Spleen (tissue), 11 donors: ENCODE results near the gene CIDEB. TPM values are rescaled to one million over a fixed set of nuclear protein-coding genes. Genes with fewer than 3 reads are reported as not detected.

Experiments used
- DNase-seq: peaks from one replicate; pipeline ENCODE4 v3.0.0-alpha.2; 2020
- H3K27ac ChIP-seq, 8 donors: fragments of 200-600 bp; sonication (generic) in 7 of 8; 1 replicate in 4 of 8; 2 replicates in 4 of 8; pipeline versions ENCODE4 v1.5.0 to v1.8.0; 2016 to 2021; ENCODE audit warnings: inconsistent platforms in 4 of 8, mild to moderate bottlenecking in 4 of 8, moderate library complexity in 1 of 8
- H3K27me3 ChIP-seq, 7 donors: fragments of 200-600 bp; sonication (generic) in 6 of 7; replicated peaks in 1 of 7; 1 replicate in 4 of 7; 2 replicates in 3 of 7; pipeline versions ENCODE4 v1.5.0 to v1.8.0; 2016 to 2021; ENCODE audit warnings: inconsistent platforms in 3 of 7, mild to moderate bottlenecking in 1 of 7
- H3K36me3 ChIP-seq, 6 donors: fragments of 200-600 bp; sonication (generic) in 5 of 6; 1 replicate in 4 of 6; 2 replicates in 2 of 6; pipeline versions ENCODE4 v1.5.0 to v1.8.0; 2016 to 2021; ENCODE audit warnings: inconsistent platforms in 2 of 6
- H3K4me1 ChIP-seq, 6 donors: fragments of 200-600 bp; sonication (generic) in 5 of 6; 1 replicate in 3 of 6; 2 replicates in 3 of 6; pipeline versions ENCODE4 v1.5.0 to v1.8.0; 2016 to 2021; ENCODE audit warnings: inconsistent platforms in 3 of 6
- H3K4me3 ChIP-seq, 8 donors: fragments of 200-600 bp; sonication (generic) in 7 of 8; 1 replicate in 4 of 8; 2 replicates in 4 of 8; pipeline versions ENCODE4 v1.5.0 to v1.8.0; 2016 to 2021; ENCODE audit warnings: inconsistent platforms in 4 of 8, mild to moderate bottlenecking in 4 of 8, moderate library complexity in 2 of 8
- H3K9me3 ChIP-seq, 8 donors: fragments of 200-600 bp; sonication (generic) in 7 of 8; 1 replicate in 4 of 8; 2 replicates in 4 of 8; pipeline versions ENCODE4 v1.5.0 to v1.8.0; 2016 to 2021; ENCODE audit warnings: inconsistent platforms in 4 of 8
- POLR2A ChIP-seq, 3 donors: fragments of 450-650 bp; IDR thresholded peaks; one replicate each; pipeline ENCODE4 v1.5.1; 2017; ENCODE audit warnings: antibody characterized with exemption in 3 of 3, mild to moderate bottlenecking in 1 of 3
- POLR2AphosphoS5 ChIP-seq, 3 donors: sonication (generic); formaldehyde crosslinking; IDR thresholded peaks; one replicate each; pipeline ENCODE4 v1.5.1; 2017; ENCODE audit warnings: antibody characterized with exemption in 3 of 3
- WGBS, 5 donors: extraction: QIAGEN DNeasy Blood & Tissue Kit in 3 of 5; methylation state at CpG; one replicate each; pipeline versions ENCODE4 v1.1.5 to v1.1.7; 2013 to 2018; 5-methylcytosine and 5-hydroxymethylcytosine counted together
- intact Hi-C: fragments of 100-400 bp; cut with DNase I; formaldehyde crosslinking; loops from one replicate; pipeline ENCODE4 v1.15.0; 2023; ENCODE audit warnings: low total_unique reads
- polyA plus RNA-seq, 3 donors: library from polyadenylated mRNA; stranded (reverse); fragments of 200-250 nt; gene quantifications; one replicate each; pipeline ENCODE4 v1.2.1, GENCODE V29; 2013
- total RNA-seq, 7 donors: library from RNA; depleted of rRNA in 3 of 7; stranded (reverse); fragments of >200 nt in 3 of 7; fragmentation: NEBNext Ultra II Directional in 4 of 7; extraction: Animal tissue kit (Norgen Biotek cat#: 25700) in 4 of 7; gene quantifications; one replicate each; pipeline versions ENCODE4 v1.1.0 to v1.2.1, GENCODE V29; 2016 to 2021
- TF ChIP-seq, protein P1 (sequence below), 11 experiments: fragments of 200-600 bp in 7 of 11; fragments of 450-650 bp in 4 of 11; sonication (generic) in 4 of 11; IDR thresholded peaks in 8 of 11; conservative IDR thresholded peaks in 3 of 11; 1 replicate in 7 of 11; 2 replicates in 4 of 11; pipeline versions ENCODE4 v1.4.0 to v1.8.0; 2016 to 2021; ENCODE audit warnings: antibody characterized with exemption in 11 of 11, inconsistent platforms in 4 of 11, mild to moderate bottlenecking in 1 of 11
- donor health status: healthy with polysubstance abuse.
- donor health status: DM: no; HTN: no; CAD: no; lungs with moderate emphysema.
- donor health status: DM: no; HTN: no; CAD: no.
- donor health status: Bipolar disorder and iron deficiency.
- donor health status: healthy.
- donor health status: DM: no; HTN: no; CAD: no.
- donor health status: DM: yes; HTN: yes; CAD: no.

CIDEB gene
- total and polyA plus RNA-seq, 10 donors, result 31.0 to 145 (median 81.6) TPM

DNA sequence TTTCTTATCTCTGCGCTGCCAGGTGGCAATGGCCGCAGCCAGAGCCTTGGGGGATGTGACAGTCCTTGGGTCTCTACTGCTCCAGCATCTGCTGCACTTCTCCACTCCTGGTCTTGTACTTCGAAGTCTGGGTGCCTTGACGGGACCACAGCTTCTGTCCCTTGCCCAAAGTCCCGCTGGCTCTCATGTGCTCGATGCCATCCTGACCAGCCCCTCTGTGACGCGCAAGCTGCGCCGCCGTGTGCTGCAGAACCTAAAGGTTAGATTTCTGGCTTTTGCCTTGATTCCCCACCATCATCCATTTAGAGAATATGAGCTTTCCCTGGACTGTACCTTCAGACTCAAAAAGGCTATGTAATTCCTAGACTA is 3.8 kb downstream of the CIDEB start:
- Histone ChIP-seq H3K27me3 (no peaks in the 10 kb centered on the region), H3K9me3 (no peaks in the 10 kb centered on the region), H3K4me3 (no peak overlapping the region), H3K36me3 (peaks cover 4 to 79% (median 65%) of the 10 kb centered on the region in 6 donors), H3K27ac (peak overlapping the region in 3 of 8 donors; percentile 34 to 64 (median 40)), H3K4me1 (peaks cover 23 to 90% (median 64%) of the 10 kb centered on the region in 6 donors)
- TF ChIP-seq POLR2AphosphoS5 (IDR thresholded peaks at IDR 0.05) (peak in 1 of 3 donors; percentile 35), POLR2A (IDR thresholded peaks at IDR 0.05) (no peak)
- DNase-seq, result no peak
- intact Hi-C loops, result no loop called here
- 95 to 99% (median 96%) methylated on average over 11 of the region's 11 CpGs for WGBS, 5 donors

DNA sequence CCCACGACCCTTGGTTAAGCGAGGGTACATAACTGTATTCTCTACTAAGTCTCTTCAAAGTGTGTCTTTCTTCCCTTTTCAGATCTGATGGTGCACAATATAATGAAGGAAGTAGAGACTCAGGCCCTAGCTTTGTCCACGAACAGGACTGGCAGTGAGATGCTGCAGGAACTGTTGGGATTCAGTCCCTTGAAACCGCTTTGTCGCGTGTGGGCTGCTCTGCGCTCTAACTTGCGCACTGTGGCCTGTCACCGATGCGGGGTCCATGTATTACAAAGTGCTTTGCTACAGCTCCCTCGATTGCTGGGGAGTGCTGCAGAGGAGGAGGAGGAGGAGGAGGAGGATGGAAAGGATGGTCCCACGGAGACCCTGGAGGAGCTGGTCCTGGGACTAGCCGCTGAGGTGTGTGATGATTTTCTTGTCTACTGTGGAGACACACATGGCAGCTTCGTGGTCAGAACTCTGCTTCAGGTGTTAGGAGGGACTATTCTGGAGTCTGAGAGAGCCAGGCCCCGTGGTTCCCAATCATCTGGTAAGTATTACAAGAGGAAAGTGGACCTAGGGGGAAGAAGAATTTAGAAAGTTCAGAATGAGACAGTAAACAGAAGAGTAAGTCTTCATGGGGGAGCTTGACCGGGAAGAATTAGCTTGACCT is 7.3 kb downstream of the CIDEB start:
- intact Hi-C loops, result no loop called here
- H3K4me1 ChIP-seq, result peaks cover 31 to 81% (median 69%) of the 10 kb centered on the region in 6 donors
- peak overlapping the region; percentile 85 to 95 (median 90) for H3K27ac ChIP-seq
- WGBS, 5 donors, result 34 to 42% (median 36%) methylated on average over 16 of the region's 16 CpGs
- no peaks in the 10 kb centered on the region for H3K27me3 ChIP-seq
- peaks cover 4 to 60% (median 49%) of the 10 kb centered on the region in 6 donors for H3K36me3 ChIP-seq
- TF ChIP-seq POLR2AphosphoS5 (IDR thresholded peaks at IDR 0.05), result no peak
- no peak for TF ChIP-seq POLR2A (IDR thresholded peaks at IDR 0.05)
- TF ChIP-seq, protein P1, sequence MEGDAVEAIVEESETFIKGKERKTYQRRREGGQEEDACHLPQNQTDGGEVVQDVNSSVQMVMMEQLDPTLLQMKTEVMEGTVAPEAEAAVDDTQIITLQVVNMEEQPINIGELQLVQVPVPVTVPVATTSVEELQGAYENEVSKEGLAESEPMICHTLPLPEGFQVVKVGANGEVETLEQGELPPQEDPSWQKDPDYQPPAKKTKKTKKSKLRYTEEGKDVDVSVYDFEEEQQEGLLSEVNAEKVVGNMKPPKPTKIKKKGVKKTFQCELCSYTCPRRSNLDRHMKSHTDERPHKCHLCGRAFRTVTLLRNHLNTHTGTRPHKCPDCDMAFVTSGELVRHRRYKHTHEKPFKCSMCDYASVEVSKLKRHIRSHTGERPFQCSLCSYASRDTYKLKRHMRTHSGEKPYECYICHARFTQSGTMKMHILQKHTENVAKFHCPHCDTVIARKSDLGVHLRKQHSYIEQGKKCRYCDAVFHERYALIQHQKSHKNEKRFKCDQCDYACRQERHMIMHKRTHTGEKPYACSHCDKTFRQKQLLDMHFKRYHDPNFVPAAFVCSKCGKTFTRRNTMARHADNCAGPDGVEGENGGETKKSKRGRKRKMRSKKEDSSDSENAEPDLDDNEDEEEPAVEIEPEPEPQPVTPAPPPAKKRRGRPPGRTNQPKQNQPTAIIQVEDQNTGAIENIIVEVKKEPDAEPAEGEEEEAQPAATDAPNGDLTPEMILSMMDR (IDR thresholded peaks at IDR 0.05 in 8 of 11, conservative IDR thresholded peaks at IDR 0.05 in 3 of 11), result no peak
- H3K4me3 ChIP-seq, result peak overlapping the region; percentile 87 to 99 (median 96)
- H3K9me3 ChIP-seq, result no peaks in the 10 kb centered on the region
- DNase-seq, result no peak

DNA sequence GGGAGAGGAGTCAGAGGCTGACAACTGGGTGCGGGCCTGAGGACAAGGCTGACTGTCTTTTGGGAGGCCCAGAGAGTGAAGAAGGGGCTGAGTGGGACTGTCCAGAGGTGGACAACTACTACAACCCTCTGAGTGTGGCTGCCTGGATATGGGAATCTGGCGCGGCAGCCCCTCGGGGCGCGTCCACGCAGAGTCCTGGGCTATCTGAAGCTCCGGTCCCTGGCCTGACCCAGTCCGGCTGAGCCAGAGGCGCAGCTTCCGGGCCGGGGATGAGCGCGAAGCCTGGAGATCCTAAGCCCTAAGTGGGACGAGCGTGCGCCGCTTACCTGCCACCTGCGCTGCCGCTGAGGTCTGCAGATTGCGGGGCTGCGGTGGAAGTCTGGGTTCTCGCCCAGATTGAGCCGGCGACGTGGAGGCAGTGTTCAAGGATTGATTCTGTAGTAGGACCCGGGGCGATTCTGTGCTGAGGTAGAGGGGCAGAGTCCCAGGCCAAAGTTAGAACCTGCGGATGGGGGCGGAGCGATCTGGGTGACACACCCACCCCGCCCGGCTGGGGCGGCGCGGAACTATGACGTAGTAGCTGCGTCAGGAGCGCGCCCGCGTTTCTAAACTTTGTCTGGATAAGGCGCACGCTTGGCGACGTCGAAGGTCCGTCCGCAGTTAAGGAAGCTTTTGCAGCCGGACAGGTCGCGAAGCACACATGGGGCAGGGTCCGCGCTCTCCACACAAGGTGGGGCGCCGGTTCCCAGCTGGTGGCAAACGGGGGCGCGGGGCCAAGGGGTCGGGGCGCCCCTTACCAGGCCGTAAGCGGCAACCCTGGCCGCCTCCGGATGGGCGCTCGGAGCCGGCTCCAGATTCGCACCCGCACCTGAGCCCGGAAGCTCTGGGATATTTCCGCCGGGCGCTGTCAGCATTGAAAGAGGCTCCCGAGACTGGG is 8.3 kb downstream of the CIDEB start, which contains the start of the genes DHRS1 and NOP9:
Gene DHRS1 (minus strand): TSS at position 526 of the 937 bp plus-strand sequence. CDS start 674 bp downstream, outside the sequence.
Gene NOP9 (plus strand): TSS at position 596 of the 937 bp plus-strand sequence. CDS start 105 bp downstream, at position 701.
- peak within 1 kb of the TSS; percentile 87 to 99 (median 96) for H3K4me3 ChIP-seq
- H3K4me1 ChIP-seq, result peaks cover 31 to 72% (median 62%) of the 10 kb centered on the region in 6 donors
- 0 to 1% (median 1%) methylated on average over 14 to 75 of the region's 75 CpGs for WGBS, 5 donors
- no peaks in the 10 kb centered on the region for H3K27me3 ChIP-seq
- intact Hi-C loops, result loop anchor here (2.0 kb wide), 1 partner anchor 57 kb away; the partner anchor contains the start of gene TINF2
- TF ChIP-seq, protein P1 (IDR thresholded peaks at IDR 0.05 in 8 of 11, conservative IDR thresholded peaks at IDR 0.05 in 3 of 11), result peak in 2 of 11 experiments; percentile 25 to 35
- TF ChIP-seq POLR2A (IDR thresholded peaks at IDR 0.05) (peak in 2 of 3 donors; percentile 37 to 87), POLR2AphosphoS5 (IDR thresholded peaks at IDR 0.05) (peak; percentile 95 to 97 (median 96))
- no peaks in the 10 kb centered on the region for H3K9me3 ChIP-seq
- H3K27ac ChIP-seq, result peak within 1 kb of the TSS; percentile 85 to 95 (median 90)
- peaks cover 3 to 60% (median 44%) of the 10 kb centered on the region in 6 donors for H3K36me3 ChIP-seq
- peak; percentile 98 for DNase-seq

DNA sequence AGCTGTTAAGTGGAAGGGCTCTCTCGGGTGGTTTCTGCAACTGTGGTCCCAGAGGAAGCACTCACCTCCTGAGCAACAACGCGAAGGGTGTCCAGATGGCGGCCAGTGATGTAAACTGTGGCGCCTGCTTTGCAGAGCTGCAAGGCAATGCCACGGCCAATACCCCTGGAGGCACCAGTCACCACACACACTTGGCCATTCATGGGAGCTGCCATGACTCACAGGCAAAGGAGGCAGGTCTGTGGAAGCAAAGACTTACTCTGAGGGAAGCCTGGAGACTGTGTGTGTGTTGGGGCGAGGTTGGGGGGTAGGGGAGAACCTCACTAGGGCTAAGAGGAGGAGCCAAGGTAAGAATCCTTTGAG is 8.9 kb downstream of the CIDEB start:
- Histone ChIP-seq H3K4me3 (peak overlapping the region; percentile 87 to 99 (median 96)), H3K27me3 (no peaks in the 10 kb centered on the region), H3K9me3 (no peaks in the 10 kb centered on the region), H3K27ac (peak overlapping the region in 7 of 8 donors; percentile 85 to 95 (median 92)), H3K4me1 (peaks cover 31 to 66% (median 59%) of the 10 kb centered on the region in 6 donors), H3K36me3 (peaks cover 3 to 60% (median 38%) of the 10 kb centered on the region in 6 donors)
- no peak for DNase-seq
- intact Hi-C loops, result loop anchor here (2.0 kb wide), 1 partner anchor 56 kb away; the partner anchor contains the start of gene TINF2
- TF ChIP-seq POLR2A (IDR thresholded peaks at IDR 0.05), result no peak
- TF ChIP-seq, protein P1 (IDR thresholded peaks at IDR 0.05 in 8 of 11, conservative IDR thresholded peaks at IDR 0.05 in 3 of 11), result no peak
- TF ChIP-seq POLR2AphosphoS5 (IDR thresholded peaks at IDR 0.05), result no peak
- 42 to 73% (median 46%) methylated on average over 7 of the region's 7 CpGs for WGBS, 5 donors
